Cortex of kidney (tissue), 1 donor: ENCODE results near the gene MYL5.
"Not testable (repeated sequence)": the region's sequence is repeated elsewhere in the genome, so short reads cannot be mapped to it uniquely, and the experiment has no call there.

Experiments
- DNase-seq: peaks from one replicate; lab custom pipeline; 2025; lab: John Stamatoyannopoulos, UW

The MYL5 gene

DNA sequence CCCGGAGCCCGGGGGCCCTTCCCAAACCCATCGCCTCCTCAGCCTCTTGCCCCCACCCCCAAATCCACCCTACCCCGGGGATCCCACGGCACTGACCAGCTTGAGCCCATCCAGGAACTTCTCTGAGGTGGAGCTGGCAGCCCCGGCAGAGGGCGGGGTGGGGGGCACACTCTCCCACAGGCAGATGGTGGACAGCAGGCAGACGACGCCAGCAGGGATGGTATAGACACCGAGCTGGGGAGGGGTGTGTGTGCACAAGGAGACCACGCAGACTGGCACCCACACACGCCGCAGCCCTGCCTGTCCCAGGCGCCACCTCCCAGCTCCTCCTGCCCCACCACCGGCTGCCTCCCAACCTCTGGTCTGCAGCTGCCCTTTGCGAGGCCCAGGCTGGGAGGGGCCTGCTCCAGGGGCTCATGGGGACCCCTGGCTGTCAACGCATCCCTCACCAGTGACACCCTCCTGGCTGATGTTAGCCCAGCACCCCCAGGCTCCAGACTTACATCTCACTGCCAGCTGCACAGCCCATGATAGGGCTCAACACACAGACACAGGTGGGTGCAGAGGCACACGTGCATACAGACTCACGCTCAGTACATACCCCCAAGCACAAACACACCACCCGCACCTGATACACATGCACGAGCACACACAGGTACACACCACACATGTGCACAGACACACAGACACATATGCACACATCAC is 10.4 kb downstream of the MYL5 start:
- DNase-seq, result no peak

DNA sequence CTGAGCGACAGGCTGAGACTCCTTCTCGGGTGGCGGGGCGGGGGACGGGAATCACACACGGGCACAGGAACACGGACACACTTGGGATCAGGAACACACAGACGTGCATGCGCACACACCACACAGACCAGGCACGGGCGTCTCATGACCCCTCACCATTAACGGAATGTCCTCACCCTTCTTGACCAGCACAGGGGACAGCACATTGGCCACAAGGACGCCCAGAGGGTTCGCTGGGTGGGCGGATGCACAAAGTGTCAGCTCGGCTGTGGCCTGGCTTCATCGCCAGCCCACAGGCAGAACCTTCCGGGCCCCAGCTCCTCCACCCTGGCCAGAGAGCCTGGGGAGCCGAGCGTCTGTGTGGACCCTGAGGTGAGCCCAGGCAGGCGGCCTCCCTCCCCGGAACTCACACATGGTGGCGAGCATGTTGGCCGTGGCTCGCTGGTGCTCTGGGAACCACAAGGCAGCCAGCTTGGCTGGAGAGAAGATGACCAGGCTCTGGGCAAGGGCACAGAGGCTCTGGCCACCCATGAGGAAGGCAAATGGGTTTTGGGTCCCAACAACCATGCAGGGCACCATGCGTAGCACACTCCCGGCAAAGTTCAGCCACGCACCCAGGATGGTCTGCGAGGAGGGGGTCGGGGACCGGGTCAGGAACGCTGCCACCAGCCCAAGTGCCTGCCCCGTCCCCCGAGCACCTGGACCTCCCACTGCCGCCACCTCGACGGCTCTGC is 11.5 kb downstream of the MYL5 start:
- DNase-seq, result no peak

DNA sequence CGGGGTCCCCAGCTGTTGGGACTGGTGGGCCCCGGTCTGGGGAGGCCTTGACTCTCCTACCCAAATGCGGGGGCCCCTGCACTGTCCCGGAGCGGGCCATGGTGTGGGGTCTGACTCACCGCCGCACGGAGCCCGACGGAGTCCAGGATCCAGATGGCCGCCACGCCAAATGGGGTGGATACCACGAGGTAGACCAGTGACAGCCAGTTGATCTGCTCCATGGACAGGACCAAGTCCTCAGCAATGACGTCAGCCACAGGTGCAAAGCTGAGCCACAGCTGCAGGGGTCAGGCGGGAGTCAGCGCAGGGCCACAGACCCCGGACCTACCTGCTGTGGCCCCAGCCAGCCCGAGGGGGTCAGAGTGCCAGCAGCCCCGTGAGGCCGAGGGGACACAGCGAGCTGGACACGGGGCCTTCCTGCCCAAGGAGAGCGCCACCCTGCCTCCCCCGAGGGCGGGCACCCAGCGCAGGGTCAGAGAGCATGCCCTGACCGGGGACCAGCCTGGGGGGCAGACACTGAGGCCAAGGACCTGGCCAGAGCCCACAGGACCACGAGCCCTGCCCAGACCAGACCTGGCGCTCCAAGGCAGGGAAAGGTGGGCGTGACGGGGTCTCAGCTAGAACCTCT is 12.2 kb downstream of the MYL5 start:
- DNase-seq, result no peak

- no peak for DNase-seq
Observed at GRCh38 chr4:687048-687970, 13.0 kb downstream of the MYL5 start.

GRCh38 chr4:687971-688853 is 13.9 kb downstream of the MYL5 start:
- DNase-seq, result no peak

DNA sequence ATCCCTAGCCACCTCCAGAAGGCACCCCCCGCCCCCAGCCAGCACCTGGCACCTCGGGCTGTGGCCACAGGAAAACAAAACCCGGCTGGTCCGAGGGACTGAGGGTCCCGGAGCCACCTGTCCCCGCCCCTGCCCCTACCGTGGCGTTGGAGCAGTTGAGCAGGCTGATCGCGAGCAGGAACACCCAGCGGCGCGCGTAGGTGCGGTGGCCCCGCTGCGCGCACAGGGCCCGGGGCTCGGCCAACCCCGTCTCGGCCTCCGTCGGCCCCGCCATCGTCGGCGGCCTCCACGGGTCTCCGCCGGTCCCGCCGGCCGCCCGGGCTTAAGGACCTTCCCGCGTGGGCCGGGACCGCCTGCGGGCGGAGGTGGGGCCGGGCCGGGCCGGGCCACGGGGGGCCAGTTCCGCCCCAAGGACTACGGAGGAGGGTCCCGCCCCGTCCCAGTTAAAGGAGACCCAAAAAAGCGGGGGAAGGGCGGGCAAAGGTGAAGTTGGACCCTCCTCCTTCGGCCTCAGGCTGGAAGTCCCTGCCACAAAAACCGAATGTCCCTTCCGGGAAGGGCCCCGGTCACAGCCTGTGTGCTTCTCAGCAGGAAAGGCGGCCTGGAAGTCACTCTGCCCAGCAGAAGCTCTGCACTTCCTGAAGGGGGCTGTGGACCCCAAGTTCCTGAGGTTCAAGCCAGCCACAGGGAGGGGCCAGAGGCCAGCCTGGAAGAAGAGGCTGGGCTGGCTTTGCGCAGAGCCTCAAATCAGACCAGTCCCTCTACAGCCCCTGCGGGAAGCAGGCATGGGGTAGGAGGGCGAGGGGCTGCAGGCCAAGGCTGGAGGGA is 14.7 kb downstream of the MYL5 start, which contains the start of gene SLC49A3:
Gene SLC49A3 (minus strand): TSS at position 298 of the 828 bp plus-strand sequence. CDS start 24 bp downstream, at position 274.
- DNase-seq, result no peak

DNA sequence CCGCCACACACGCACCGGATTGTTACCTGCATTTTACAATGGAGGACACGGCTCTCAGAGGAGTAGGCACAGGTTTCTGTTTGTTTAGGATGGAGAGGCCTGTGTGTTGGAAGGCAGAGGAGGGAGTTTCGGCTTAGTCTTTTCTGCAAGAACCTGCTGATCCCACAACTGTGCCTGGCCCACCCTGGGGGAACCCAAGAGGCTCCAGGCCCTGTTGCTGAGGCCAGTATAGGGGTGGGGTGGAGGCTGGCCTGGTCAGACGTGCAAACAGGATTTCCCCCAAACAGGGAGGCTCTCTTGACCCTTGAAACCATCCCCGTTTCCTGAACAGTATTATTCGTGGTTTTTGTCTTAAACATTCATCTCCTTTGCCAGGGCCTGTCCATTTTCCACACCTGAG is 15.4 kb downstream of the MYL5 start:
- no peak for DNase-seq

DNA sequence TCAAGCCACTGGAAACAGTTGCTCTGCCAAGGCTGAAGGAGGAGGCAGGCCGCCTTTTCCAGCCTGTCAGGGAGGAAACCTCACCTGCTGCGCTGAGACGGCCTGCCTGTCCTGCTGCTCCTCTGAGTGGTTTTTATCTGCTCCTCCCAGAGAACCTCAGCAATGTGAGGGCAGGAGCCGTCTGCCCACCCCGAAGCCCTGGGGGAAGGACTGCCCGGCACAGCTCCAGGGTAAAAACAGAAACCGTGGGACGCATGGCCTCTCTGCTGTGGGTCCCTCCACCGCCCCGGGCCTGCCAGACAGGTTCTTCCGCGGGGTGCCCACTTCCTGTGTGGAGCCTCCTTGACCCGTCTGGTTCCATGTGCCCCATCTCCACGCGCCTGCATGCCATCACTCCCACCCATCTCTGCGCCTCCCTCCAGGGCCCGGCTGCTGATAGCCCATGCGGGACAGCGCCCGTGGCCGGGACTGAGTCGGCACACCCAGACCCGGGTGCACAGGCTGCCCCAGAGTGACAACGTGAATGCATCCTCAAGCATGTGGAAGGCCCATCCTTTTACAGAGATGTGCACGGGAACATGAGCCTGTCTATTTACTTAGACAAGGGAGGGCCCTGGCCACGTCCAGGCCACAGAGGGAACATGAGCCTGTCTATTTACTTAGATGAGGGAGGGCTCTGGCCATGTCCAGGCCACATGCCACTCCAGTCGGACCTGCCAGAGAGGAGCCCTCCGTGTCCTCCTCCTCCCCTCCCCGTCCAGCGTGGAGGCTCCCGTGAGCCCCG is 18.6 kb downstream of the MYL5 start:
- no peak for DNase-seq

DNA sequence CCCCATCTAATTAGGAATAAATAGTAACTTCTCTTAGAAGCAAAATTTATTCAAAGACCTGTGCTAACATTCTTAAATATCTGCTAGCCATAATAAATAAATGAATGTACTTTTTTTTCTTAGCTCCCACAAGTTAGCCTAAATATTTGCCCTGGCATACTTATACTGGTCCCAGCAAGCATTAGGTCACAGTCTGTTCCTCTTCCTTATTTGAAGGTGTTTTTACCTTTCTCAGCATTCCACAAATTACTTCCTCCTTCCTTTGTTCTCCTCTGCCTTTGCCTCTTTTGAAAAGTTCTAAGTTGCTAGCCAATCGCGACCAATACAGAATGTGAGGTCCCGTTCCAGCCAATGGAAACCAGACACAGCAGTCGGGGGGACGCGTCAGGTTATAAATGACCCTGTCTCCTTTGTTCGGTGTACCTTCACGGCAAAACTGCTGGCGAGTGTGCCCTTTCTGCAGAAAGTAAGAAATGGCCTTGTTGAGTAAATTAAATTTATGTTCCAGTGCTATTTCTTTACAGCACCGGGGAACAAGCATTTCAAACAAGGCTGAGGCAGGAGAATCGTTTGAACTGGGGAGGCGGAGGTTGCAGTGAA is 20.1 kb downstream of the MYL5 start:
- not testable (repeated sequence) for DNase-seq

DNA sequence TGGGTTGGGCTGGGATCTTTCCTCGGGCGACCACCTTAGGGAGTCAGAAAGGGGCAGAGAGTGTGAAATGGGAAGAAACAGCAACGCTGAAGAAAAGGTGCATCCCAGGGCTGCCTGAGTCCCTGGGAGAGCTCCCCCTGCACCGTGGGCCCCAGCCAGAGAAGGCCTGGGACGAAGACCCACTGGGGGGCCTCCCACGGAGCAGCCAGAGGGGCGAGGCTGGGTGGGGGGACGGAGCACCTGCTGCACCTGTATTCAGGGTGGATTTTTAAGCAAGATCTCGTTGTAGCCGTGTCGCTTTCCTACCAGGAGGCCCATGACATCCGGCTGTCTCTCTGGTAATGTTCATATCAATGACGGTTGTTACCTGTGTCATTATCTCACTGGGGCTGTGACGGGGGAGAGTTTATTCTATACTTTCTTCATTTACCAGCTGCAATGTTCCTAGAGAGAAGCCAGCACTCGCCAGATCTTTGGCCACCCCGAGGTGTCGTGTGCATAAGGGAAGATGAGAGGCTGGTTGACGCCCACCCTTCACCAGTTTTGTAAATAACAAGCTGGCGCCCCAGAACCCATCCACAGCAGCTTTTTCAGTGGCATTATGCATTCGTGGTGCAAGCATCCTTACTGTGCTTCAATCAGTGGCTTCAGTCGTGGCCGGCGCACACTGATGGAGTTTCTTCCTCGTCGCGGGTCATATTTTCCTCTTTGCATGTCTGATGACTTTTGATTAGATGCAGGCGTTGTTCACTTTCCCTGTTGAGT is 25.7 kb downstream of the MYL5 start:
- DNase-seq, result no peak

GRCh38 chr4:700587-701264 is 26.4 kb downstream of the MYL5 start:
- no peak for DNase-seq

GRCh38 chr4:702618-703048 is 28.3 kb downstream of the MYL5 start:
- DNase-seq, result no peak

- no peak for DNase-seq
Observed at GRCh38 chr4:703336-704197, 29.2 kb downstream of the MYL5 start.

GRCh38 chr4:704198-704891 is 30.0 kb downstream of the MYL5 start:
- no peak for DNase-seq

- DNase-seq, result no peak
Observed at GRCh38 chr4:704971-705277, 30.6 kb downstream of the MYL5 start.
